Esophagus (tissue), 2 donors: ENCODE measurements around the gene SCUBE1. TPM values are rescaled to one million over a fixed set of nuclear protein-coding genes. Genes with fewer than 3 reads are reported as not detected.

ENCODE experiments used
- H3K27ac ChIP-seq, 2 donors: one replicate each; pipeline ENCODE4 v1.5.1; 2013; ENCODE audit warnings: low read depth in 2 of 2, mild to moderate bottlenecking in 2 of 2, inconsistent platforms in 1 of 2, low read length in 1 of 2, moderate library complexity in 1 of 2
- H3K27me3 ChIP-seq, 2 donors: one replicate each; pipeline ENCODE4 v1.6.1; 2013; ENCODE audit warnings: low read length in 2 of 2, control low read depth in 1 of 2, mild to moderate bottlenecking in 1 of 2; ENCODE audit not compliant: insufficient read depth in 2 of 2, control insufficient read depth in 1 of 2
- H3K36me3 ChIP-seq, 2 donors: one replicate each; pipeline ENCODE4 v1.6.1; 2013; ENCODE audit warnings: low read length in 1 of 2; ENCODE audit not compliant: control insufficient read depth in 2 of 2, insufficient read depth in 2 of 2
- H3K4me1 ChIP-seq, 2 donors: one replicate each; pipeline ENCODE4 v1.6.1; 2013; ENCODE audit warnings: low read length in 1 of 2; ENCODE audit not compliant: control insufficient read depth in 2 of 2, insufficient read depth in 2 of 2
- H3K4me3 ChIP-seq, 2 donors: one replicate each; pipeline ENCODE4 v1.5.1; 2013; ENCODE audit warnings: low read length in 2 of 2, mild to moderate bottlenecking in 2 of 2, low read depth in 1 of 2, moderate library complexity in 1 of 2
- H3K9me3 ChIP-seq, 2 donors: one replicate each; pipeline ENCODE4 v1.6.1; 2013; ENCODE audit warnings: mild to moderate bottlenecking in 2 of 2, low read depth in 1 of 2, low read length in 1 of 2, moderate library complexity in 1 of 2; ENCODE audit not compliant: control insufficient read depth in 2 of 2, insufficient read depth in 1 of 2
- WGBS, 2 donors: extraction: QIAGEN DNeasy Blood & Tissue Kit; methylation state at CpG; one replicate each; pipeline ENCODE4 v1.1.7; 2013; 5-methylcytosine and 5-hydroxymethylcytosine counted together
- polyA plus RNA-seq, 2 donors: library from polyadenylated mRNA; stranded (reverse); fragments of 200-250 nt; gene quantifications; one replicate each; pipeline ENCODE4 v1.2.3, GENCODE V29; 2013
- donor health status: healthy with polysubstance abuse.
- donor health status: Bipolar disorder and iron deficiency.

Gene SCUBE1
- 1 to 10 TPM; 2.2 to 2.4 TPM for polyA plus RNA-seq

- H3K4me3 ChIP-seq: peak within 1 kb of the TSS; percentile 13 to 48
- WGBS, 2 donors: 1 to 3% methylated on average over 24 to 56 of the region's 56 CpGs
- H3K27ac ChIP-seq: no peak within 1 kb of the TSS
These were observed at the start of gene SCUBE1 for GRCh38 chr22:43343262-43343669. TSS of gene SCUBE1 (minus strand) at chr22:43343372. CDS start at chr22:43343261, 111 bp downstream.

GRCh38 chr22:43392385-43392989 lies 49.3 kb upstream of the SCUBE1 start:
- H3K4me3 ChIP-seq: no peak overlapping the region
- H3K27me3 ChIP-seq: no peaks in the 10 kb centered on the region
- no peaks in the 10 kb centered on the region for H3K9me3 ChIP-seq
- 88 to 90% methylated on average over 9 of the region's 9 CpGs for WGBS, 2 donors
- H3K36me3 ChIP-seq: no peaks in the 10 kb centered on the region
- H3K4me1 ChIP-seq: no peaks in the 10 kb centered on the region
- H3K27ac ChIP-seq: no peak overlapping the region

More at GRCh38 chr22:43343262-43343669, at the start of gene SCUBE1:
- Histone ChIP-seq H3K27me3 (peaks cover 0 to 6% of the 10 kb centered on the region in 2 donors), H3K9me3 (no peaks in the 10 kb centered on the region), H3K4me1 (peaks cover 0 to 2% of the 10 kb centered on the region in 2 donors), H3K36me3 (no peaks in the 10 kb centered on the region)

- no peak overlapping the region for H3K4me3 ChIP-seq
- no peaks in the 10 kb centered on the region for H3K27me3 ChIP-seq
- no peaks in the 10 kb centered on the region for H3K36me3 ChIP-seq
- no peaks in the 10 kb centered on the region for H3K4me1 ChIP-seq
- WGBS, 2 donors: 68 to 81% methylated on average over 3 of the region's 3 CpGs
- H3K9me3 ChIP-seq: no peaks in the 10 kb centered on the region
- H3K27ac ChIP-seq: no peak overlapping the region
These were observed 48.1 kb upstream of the SCUBE1 start for GRCh38 chr22:43391306-43391705.

- H3K36me3 ChIP-seq: no peaks in the 10 kb centered on the region
- H3K4me3 ChIP-seq: no peak overlapping the region
- H3K27me3 ChIP-seq: no peaks in the 10 kb centered on the region
- 77 to 85% methylated on average over 4 of the region's 4 CpGs for WGBS, 2 donors
- peaks cover 0 to 1% of the 10 kb centered on the region in 2 donors for H3K4me1 ChIP-seq
- no peak overlapping the region for H3K27ac ChIP-seq
- H3K9me3 ChIP-seq: no peaks in the 10 kb centered on the region
These were observed 47.7 kb upstream of the SCUBE1 start for GRCh38 chr22:43390872-43391271.

- 88 to 95% methylated on average over 3 of the region's 3 CpGs for WGBS, 2 donors
- no peaks in the 10 kb centered on the region for H3K27me3 ChIP-seq
These were observed 47.0 kb upstream of the SCUBE1 start for GRCh38 chr22:43390166-43390565.

GRCh38 chr22:43389227-43389836 lies 46.2 kb upstream of the SCUBE1 start:
- no peaks in the 10 kb centered on the region for H3K9me3 ChIP-seq
- no peaks in the 10 kb centered on the region for H3K27me3 ChIP-seq
- WGBS, 2 donors: 76 to 77% methylated on average over 8 of the region's 8 CpGs
- H3K4me1 ChIP-seq: peaks cover 0 to 2% of the 10 kb centered on the region in 2 donors
- H3K27ac ChIP-seq: no peak overlapping the region
- H3K36me3 ChIP-seq: no peaks in the 10 kb centered on the region
- no peak overlapping the region for H3K4me3 ChIP-seq

More at GRCh38 chr22:43390166-43390565, 47.0 kb upstream of the SCUBE1 start:
- Histone ChIP-seq H3K36me3 (no peaks in the 10 kb centered on the region), H3K4me1 (peaks cover 0 to 2% of the 10 kb centered on the region in 2 donors), H3K9me3 (no peaks in the 10 kb centered on the region), H3K27ac (no peak overlapping the region), H3K4me3 (no peak overlapping the region)

GRCh38 chr22:43388420-43388851 lies 45.3 kb upstream of the SCUBE1 start:
- Histone ChIP-seq H3K36me3 (no peaks in the 10 kb centered on the region), H3K4me3 (no peak overlapping the region), H3K27ac (no peak overlapping the region), H3K9me3 (no peaks in the 10 kb centered on the region), H3K4me1 (peaks cover 0 to 2% of the 10 kb centered on the region in 2 donors), H3K27me3 (no peaks in the 10 kb centered on the region)
- 7 to 9% methylated on average over 17 of the region's 17 CpGs for WGBS, 2 donors

GRCh38 chr22:43387815-43388214 lies 44.6 kb upstream of the SCUBE1 start:
- Histone ChIP-seq H3K36me3 (no peaks in the 10 kb centered on the region), H3K27ac (no peak overlapping the region), H3K4me3 (no peak overlapping the region), H3K4me1 (peaks cover 0 to 2% of the 10 kb centered on the region in 2 donors), H3K9me3 (no peaks in the 10 kb centered on the region), H3K27me3 (no peaks in the 10 kb centered on the region)
- WGBS, 2 donors: 44 to 51% methylated on average over 7 of the region's 7 CpGs

- 6 to 8% methylated on average over 19 to 20 of the region's 20 CpGs for WGBS, 2 donors
- Histone ChIP-seq H3K4me1 (peaks cover 0 to 2% of the 10 kb centered on the region in 2 donors), H3K4me3 (no peak overlapping the region), H3K9me3 (no peaks in the 10 kb centered on the region), H3K27me3 (no peaks in the 10 kb centered on the region), H3K27ac (no peak overlapping the region), H3K36me3 (no peaks in the 10 kb centered on the region)
These were observed 42.8 kb upstream of the SCUBE1 start for GRCh38 chr22:43385770-43386641.
